MG63 (cell line): ENCODE data around the gene TMED6. TPM values are rescaled to one million over a fixed set of nuclear protein-coding genes. Genes with fewer than 3 reads are reported as not detected.

ENCODE experiments used
- DNase-seq: peaks from one replicate; pipeline ENCODE4 v3.0.0-alpha.2; 2020
- H3K27me3 ChIP-seq: fragments of 250-450 bp; sonication (Bioruptor Pico); 2 replicates; pipeline ENCODE4 v1.5.1; 2020; ENCODE audit warnings: mild to moderate bottlenecking, moderate library complexity
- H3K36me3 ChIP-seq: fragments of 250-450 bp; sonication (Bioruptor Pico); 2 replicates; pipeline ENCODE4 v1.5.1; 2020; ENCODE audit warnings: mild to moderate bottlenecking, moderate library complexity
- H3K4me3 ChIP-seq: fragments of 250-450 bp; sonication (Bioruptor Pico); 2 replicates; pipeline ENCODE4 v1.5.1; 2020; ENCODE audit warnings: mild to moderate bottlenecking, moderate library complexity
- H3K9me3 ChIP-seq: fragments of 250-450 bp; sonication (Bioruptor Pico); 2 replicates; pipeline ENCODE4 v1.5.1; 2020; ENCODE audit warnings: mild to moderate bottlenecking, moderate library complexity
- total RNA-seq: library from RNA; depleted of rRNA; stranded (reverse); fragments of >200 nt; shearing (Covaris generic); gene quantifications from 2 replicates; pipeline ENCODE4 v1.2.3, GENCODE V29; 2014; ENCODE audit warnings: low replicate concordance

Gene TMED6
- total RNA-seq, 1 experiment from 2014 or later = not detected

DNA sequence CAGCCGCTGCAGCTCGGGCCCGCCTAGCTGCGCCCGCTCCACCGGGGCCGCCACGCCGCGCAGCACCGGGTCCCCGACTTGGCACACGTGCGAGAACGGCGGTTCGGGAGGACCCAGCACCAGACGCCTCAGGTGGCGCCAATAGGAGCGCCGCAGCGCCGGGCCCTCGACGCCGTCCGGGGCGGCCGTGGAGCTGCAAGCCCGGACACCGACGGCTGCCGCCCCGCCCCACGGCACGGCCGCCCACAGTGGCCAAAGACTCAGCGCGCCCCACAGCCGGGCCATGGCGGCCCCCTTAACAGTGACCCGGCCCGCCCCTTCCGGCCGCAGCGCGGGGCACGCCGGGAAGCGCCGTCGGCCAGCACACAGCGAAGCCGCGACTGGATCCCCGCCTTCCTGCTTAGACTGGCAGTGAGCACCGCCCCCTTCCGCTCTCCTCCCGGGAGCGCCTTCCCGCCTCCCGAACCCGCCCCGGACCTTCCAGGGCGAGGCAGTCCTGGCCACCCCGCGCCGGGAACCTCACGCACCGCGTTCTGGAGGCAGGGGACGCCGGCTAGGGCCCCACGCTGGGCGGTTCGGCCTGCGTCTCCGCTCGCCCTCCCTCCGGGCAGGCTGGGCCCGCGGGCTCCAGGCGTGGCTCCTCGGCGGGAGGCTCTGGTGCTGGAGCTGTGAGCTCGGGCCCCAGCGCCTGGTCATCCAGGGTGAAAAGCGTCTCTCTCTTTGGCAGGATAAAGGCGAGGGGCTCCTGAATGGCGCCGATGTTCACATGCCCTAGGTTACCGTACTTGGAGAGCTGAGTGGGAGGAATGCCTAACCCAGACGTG, 21.1 kb downstream of the TMED6 start, which contains the start of gene PDF:
PDF (minus strand) TSS at position 303 of the 824 bp plus-strand sequence; CDS start at position 285, 18 bp downstream.
- Histone ChIP-seq H3K27me3 (no peaks in the 10 kb centered on the region), H3K36me3 (peaks cover 47% of the 10 kb centered on the region), H3K4me3 (peak within 1 kb of the TSS; percentile 67), H3K9me3 (no peaks in the 10 kb centered on the region)
- peak; percentile 93 for DNase-seq

DNA sequence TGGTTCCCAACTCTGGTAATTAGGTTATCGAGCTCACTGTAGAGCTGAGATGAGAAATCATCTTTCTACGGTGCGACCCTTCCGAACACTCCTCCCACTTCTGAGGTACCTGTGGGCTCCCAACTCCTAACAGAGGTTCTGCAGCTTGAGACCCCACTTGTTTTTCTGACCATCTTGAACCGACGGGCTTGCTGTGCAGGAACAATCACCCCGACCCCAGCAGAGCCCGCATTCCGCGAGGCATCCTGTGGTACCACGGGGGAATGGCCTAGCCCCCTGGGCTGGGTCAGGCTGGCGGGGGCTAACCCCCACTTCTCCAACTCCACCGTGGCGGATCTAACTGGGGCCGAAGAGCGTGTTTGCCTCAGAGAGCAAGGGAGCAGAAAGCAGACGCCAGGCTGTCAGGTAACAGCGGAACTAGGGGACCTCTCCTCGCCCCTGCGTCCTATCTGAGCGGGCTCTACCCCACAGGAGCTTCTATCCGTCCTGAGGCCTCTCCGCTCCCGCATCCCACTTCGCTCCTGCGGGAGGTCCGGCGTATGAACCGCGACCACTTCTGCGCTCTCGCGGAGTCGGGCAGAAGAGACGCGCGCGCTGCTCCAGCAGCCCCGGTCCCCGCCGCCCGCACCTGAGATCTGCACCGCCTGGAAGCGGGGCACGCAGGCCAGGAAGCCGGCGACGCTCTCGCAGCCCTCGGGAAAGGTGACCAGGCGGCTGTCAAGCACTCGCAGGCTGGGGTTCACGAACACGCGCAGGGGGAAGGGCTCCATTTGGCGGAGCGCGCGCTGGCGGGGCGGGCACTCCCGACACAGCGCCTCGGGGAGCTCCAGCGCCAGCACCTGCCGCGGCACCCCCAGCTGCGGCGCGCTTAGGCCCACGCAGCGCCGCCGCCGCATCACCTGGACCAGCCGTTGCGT, 22.0 kb downstream of the TMED6 start:
- DNase-seq = no peak
- peaks cover 46% of the 10 kb centered on the region for H3K36me3 ChIP-seq
- H3K4me3 ChIP-seq = peak overlapping the region; percentile 67
- H3K9me3 ChIP-seq = no peaks in the 10 kb centered on the region
- H3K27me3 ChIP-seq = no peaks in the 10 kb centered on the region

DNA sequence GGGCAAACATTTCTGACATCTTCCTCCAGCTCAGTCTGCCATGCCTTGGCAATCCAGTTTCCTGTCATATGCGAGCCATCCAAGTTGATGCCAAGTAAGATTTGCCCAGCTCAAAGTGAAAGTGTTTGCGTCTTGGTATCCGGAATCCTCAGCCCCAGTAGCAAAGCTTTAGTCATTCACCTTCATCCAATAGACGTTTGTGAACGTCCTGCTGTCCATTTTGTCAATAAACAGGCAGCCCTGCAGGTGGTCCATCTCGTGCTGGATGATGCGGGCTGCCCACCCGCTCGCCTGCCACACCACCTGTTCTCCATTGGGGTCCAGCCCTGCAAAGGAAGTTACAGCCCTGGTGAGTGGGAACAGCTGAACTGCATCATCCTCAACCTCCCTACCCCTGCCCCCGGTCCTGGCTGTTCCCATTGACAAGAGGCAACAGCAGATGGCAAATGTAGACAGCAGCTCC, 22.7 kb downstream of the TMED6 start:
- Histone ChIP-seq H3K9me3 (no peaks in the 10 kb centered on the region), H3K36me3 (peaks cover 45% of the 10 kb centered on the region), H3K27me3 (no peaks in the 10 kb centered on the region), H3K4me3 (peak overlapping the region; percentile 67)
- DNase-seq = peak; percentile 62

DNA sequence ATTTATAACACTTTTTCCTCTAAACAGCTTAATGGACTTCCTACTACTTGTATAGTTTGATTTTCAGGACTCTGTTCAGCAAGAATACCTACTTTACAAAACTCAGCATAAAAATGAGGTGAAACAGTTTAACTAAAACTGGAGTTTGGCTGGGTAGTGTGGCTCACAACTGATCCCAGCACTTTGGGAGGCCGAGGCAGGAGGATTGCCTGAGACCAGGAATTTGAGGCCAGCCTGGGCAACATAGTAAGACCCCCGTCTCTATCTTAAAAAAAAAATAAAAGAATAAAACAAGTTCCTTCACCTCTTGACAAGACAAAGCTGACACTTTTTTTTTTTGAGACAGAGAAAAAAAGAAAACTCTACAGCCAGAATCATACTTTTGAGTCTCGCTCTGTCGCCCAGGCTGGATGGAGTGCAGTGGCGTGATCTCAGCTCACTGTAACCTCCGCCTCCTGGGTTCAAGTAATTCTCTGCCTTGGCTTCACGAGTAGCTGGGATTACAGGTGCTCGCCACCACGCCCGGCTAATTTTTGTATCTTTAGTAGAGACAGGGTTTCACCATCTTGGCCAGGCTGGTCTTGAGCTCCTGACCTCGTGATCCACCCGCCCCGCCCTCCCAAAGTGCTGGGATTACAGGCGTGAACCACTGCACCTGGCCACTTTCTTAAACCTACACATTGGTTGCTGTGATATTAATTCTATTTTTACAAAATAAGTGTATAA, 23.8 kb downstream of the TMED6 start:
- DNase-seq = no peak
- Histone ChIP-seq H3K27me3 (no peaks in the 10 kb centered on the region), H3K36me3 (peaks cover 38% of the 10 kb centered on the region), H3K4me3 (peak overlapping the region; percentile 67; the same call in 1 of the 2 replicates), H3K9me3 (no peaks in the 10 kb centered on the region)

DNA sequence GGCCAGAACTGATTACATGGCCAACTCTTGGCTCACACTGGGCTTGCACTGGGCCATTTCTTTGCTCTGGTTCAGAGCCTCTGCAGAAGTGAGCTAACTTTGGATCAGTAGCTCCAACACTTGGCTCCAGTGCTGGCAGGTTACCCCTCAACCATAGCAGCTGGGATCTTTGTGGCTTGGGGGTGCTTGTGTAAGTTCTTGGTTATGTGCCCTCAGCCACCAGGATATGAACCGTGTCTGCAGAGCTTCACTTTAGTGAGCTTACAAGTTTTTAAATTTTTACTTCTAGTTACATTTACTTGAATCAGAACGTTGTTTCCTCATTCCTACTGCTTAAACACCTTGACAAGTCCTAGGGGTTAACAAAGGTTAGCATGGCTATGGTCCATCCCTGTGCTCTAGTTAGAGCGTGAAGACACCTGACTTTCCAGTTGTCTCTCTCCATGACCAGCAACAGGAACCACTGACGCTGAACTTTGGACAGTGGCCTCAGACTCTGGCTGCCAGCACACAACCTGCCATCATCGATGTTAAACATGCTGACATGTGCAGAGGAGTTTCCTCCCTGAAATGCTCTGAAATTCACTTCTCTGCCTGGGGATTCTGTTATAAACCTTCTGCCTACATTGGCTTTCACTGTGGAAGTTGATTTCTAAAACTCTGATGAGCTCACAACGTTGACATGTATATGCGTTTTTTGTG, 25.3 kb downstream of the TMED6 start:
- peaks cover 44% of the 10 kb centered on the region for H3K36me3 ChIP-seq
- DNase-seq = no peak
- H3K27me3 ChIP-seq = no peaks in the 10 kb centered on the region
- no peaks in the 10 kb centered on the region for H3K9me3 ChIP-seq
- H3K4me3 ChIP-seq = no peak overlapping the region

DNA sequence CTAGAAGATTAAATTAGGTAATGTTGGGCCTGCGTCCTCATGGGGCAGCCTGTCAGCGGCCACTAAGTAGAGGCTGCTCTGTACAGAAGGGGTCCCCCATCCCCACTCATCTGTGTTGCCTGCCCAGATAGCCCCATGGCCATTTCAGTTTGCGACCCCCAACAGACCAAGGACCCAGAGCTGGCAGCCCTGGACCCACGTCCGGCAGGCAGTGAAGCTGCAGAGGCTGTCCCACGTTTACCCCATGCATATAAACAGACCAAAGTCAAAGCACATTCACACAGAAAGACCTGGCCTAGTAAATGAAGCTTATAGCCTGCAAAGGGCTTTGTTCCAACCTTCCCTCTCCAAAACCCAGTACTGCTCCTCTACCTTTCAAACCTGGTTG, 25.8 kb downstream of the TMED6 start:
- H3K9me3 ChIP-seq = no peaks in the 10 kb centered on the region
- DNase-seq = no peak
- no peaks in the 10 kb centered on the region for H3K27me3 ChIP-seq
- H3K36me3 ChIP-seq = peaks cover 42% of the 10 kb centered on the region
- H3K4me3 ChIP-seq = no peak overlapping the region

DNA sequence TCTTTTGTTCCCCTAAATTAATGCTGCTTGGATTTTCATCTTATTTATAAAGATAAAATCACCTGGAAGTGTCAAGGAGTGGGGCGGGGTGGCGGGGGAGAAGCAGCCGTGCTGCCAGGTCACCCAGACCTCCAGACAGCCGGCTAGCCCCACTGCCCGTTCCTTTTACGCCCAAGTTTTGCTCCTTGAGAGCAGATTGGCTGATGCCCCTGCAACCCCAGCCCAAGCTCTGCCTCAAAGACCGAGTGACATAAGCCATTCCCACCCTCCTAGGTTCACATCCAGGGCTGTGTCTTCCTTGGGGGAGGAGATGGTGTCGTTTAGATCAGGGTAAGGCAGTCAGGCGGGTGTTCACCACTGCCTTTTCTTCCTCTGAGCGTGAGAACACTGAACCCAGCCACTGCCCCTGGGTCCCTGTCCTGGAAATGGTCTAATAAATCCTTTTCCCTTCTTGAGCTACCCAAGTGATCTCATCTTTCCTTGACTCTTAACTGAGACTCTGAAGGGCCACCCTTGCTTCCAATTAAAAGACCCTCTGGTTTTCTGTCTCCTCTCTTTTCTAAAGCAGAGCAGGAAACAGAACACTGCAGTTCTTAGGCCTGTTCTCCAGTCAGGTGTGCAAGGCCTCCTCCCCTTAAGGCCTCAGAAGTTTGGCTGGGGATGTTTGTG, 26.9 kb downstream of the TMED6 start:
- peaks cover 40% of the 10 kb centered on the region for H3K36me3 ChIP-seq
- no peaks in the 10 kb centered on the region for H3K9me3 ChIP-seq
- no peak for DNase-seq
- no peaks in the 10 kb centered on the region for H3K27me3 ChIP-seq
- H3K4me3 ChIP-seq = no peak overlapping the region

DNA sequence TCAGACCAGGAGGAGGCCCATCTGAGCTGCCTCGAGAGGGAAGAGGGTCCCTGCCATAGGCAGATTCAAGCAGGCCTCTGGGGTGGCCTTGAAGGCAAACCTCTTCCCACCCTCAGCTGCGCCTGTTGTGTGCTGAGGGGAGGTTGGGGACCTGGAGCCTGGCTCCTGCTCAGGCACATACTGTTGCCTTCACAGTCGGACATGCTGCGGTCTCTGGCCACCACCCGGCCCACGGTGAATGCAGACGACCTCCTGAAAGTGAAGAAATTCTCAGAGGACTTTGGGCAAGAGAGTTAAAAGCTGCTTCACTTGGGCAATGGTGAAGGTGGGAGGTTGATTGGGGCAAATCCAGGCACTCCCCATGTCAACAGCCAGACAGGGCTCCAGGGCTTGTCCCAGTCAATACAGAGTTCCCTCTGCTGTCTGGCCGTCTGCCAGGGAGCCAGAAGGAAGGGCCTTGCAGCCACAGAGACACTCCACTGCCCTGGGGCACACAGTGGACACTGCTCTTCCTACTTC, 27.5 kb downstream of the TMED6 start:
- Histone ChIP-seq H3K36me3 (peaks cover 40% of the 10 kb centered on the region), H3K4me3 (no peak overlapping the region), H3K9me3 (no peaks in the 10 kb centered on the region), H3K27me3 (no peaks in the 10 kb centered on the region)
- DNase-seq = no peak

DNA sequence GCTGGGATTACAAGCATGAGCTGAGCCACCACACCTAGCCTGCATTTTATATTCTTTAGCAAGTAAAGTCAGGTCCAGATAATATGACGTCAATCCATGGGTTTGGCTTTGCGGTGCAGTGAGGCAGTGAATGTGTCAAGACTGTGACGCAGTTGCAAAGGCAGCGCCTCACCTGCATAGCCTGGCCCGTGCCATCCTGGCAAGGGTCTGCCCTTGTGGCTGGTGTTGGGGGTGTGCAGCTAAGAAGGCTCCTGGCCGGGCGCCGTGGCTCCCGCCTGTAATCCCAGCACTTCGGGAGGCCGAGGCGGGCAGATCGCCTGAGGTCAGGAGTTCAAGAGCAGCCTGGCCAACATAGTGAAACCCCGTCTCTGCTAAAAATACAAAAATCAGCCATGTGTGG, 28.2 kb downstream of the TMED6 start:
- Histone ChIP-seq H3K27me3 (no peaks in the 10 kb centered on the region), H3K36me3 (peaks cover 37% of the 10 kb centered on the region), H3K4me3 (no peak overlapping the region), H3K9me3 (no peaks in the 10 kb centered on the region)
- no peak for DNase-seq

DNA sequence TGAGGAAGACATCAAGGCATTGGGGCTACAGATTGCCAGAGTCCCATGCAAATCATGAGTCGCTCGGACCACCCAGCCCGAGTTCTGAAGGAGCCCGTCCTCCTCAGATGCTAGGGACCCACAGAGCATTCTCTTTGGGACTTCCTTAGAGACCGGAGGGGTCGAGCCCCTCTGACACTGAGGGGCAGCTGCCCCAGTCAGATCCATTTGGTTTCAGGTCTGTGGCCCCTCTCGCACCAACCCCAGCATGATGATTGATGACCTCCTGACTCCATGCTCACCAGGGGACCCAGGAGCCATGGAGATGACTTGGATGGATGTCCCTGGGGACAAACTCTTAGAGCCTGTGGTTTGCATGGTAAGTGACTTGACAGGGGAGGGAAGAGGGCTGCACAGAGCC, 29.2 kb downstream of the TMED6 start:
- Histone ChIP-seq H3K4me3 (no peak overlapping the region), H3K36me3 (peaks cover 32% of the 10 kb centered on the region), H3K27me3 (no peaks in the 10 kb centered on the region), H3K9me3 (no peaks in the 10 kb centered on the region)
- DNase-seq = no peak

DNA sequence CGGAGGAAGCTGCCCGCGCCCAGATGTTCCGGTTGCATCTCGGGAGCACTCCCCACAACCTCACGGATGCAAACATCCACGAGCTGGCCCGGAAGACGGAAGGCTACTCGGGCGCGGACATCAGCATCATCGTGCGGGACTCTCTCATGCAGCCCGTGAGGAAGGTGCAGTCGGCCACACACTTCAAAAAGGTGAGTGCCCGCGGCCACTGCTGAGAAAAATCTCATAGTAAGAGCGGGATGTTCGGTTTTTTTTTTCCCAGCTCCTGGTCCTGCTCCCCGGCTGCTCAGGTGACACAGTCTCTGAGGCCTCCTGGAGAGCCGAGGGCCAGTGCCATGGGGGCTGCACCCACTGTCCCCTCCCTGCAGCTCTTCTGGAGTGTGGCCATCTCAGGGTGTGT, 30.5 kb downstream of the TMED6 start:
- no peak overlapping the region for H3K4me3 ChIP-seq
- H3K9me3 ChIP-seq = no peaks in the 10 kb centered on the region
- no peaks in the 10 kb centered on the region for H3K27me3 ChIP-seq
- DNase-seq = no peak
- H3K36me3 ChIP-seq = peaks cover 28% of the 10 kb centered on the region

DNA sequence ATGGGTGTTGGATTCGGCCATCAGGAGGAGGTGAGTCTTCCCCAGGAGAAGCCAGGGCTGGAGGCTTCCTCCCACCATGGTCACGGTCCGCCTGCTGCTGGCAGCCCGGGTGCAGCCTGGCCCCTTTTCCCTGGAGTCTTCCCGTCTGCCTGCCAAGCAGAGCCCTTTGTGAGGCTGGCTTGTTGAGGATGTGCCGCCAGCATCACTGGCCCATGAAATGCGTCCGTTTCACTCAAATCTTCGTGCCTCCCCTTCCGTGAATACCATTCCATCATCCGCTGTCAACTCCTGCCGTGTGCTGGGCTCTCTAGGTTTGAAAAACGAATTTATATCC, 30.9 kb downstream of the TMED6 start:
- no peaks in the 10 kb centered on the region for H3K27me3 ChIP-seq
- peaks cover 27% of the 10 kb centered on the region for H3K36me3 ChIP-seq
- no peak overlapping the region for H3K4me3 ChIP-seq
- DNase-seq = no peak
- no peaks in the 10 kb centered on the region for H3K9me3 ChIP-seq

DNA sequence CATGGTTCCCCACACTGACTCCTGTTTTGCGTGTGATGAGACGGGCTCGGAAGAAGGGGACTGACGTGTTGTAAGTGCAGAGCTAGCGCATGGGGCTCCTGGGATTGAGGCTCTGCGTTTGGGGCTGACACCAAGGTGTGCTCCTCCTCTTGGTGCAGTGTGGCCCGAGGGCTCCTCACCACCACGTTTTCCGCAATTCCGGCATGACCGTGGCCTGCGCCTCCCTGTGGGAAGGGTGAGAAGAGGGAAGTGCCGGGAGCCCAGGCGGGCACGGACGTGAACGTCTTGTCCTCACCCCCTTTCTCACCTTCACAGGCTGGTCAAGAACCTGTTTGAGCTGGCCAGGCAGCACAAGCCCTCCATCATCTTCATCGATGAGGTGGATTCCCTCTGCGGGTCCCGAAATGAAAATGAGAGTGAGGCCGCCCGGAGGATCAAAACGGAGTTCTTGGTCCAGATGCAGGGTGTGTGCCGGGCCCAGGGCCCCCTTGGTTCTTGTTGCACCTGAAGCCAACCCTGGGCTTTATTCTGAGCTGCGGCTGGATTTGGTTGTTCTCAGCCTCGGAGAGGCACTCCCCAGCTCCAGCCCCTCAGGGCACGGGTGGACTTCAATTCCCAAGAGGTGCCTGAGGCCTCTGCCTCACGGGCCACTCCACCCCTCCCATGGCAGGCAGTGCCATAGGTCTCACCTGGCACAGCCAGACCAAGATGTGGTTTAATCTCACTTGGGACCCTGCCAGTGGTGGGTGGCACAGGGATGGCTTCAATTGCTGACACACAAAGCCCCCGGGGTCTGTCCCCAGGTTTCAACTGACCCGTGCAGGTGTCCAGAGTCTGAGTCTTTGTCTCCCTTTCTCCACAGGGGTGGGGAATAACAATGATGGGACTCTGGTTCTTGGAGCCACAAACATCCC, 31.5 kb downstream of the TMED6 start:
- Histone ChIP-seq H3K4me3 (no peak overlapping the region), H3K36me3 (peaks cover 29% of the 10 kb centered on the region)
- no peak for DNase-seq

DNA sequence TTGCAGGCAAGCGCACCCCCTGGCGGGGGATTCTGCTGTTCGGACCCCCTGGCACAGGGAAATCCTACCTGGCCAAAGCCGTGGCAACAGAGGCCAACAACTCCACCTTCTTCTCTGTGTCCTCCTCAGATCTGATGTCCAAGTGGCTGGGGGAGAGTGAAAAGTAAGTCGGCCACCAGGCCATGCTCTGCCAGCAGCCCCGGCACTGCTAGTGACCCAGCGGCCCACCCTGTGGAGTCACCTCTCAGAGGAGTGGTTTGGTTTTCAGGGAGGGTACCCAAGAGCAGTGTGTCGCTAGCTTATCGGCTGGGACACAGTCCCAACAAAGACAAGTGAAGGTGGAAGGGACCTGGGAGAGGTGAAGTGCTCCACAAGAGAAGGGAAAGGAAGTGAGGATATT, 32.2 kb downstream of the TMED6 start:
- Histone ChIP-seq H3K27me3 (no peaks in the 10 kb centered on the region), H3K9me3 (no peaks in the 10 kb centered on the region), H3K36me3 (peaks cover 26% of the 10 kb centered on the region), H3K4me3 (no peak overlapping the region)
- DNase-seq = no peak

More for the DNA sequence above, 31.5 kb downstream of the TMED6 start:
- H3K27me3 ChIP-seq = no peaks in the 10 kb centered on the region
- no peaks in the 10 kb centered on the region for H3K9me3 ChIP-seq

DNA sequence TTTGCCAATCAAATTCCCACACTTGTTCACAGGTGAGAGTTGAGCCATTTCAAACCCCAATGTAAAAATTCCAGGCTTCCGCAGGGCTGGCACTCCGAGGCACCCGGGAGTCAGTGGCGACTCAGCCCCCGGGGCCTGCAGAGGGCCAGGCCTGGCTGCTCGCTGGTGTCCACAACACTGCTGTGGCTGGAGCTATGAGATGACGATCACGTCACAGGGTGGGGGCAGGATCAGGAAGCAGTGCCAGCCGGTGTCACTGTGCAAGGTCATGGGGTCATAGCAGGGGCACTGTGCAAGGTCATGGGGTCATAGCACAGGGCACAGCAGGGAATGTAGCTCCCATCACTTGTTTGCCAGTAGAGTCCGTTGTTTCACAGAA, 32.7 kb downstream of the TMED6 start:
- H3K36me3 ChIP-seq = peaks cover 25% of the 10 kb centered on the region
- no peak for DNase-seq
- no peaks in the 10 kb centered on the region for H3K9me3 ChIP-seq
- H3K4me3 ChIP-seq = no peak overlapping the region
- no peaks in the 10 kb centered on the region for H3K27me3 ChIP-seq
